ENCODE data around the gene EXOC4.

The EXOC4 gene

GRCh38 chr7:133504825-133505224 is 251.9 kb downstream of the EXOC4 start:
- no peak for DNase-seq

GRCh38 chr7:133509822-133510221 is 256.9 kb downstream of the EXOC4 start:
- no peak for DNase-seq

- DNase-seq = no peak
Observed at GRCh38 chr7:133510326-133511055, 257.6 kb downstream of the EXOC4 start.

GRCh38 chr7:133511252-133511651 is 258.4 kb downstream of the EXOC4 start:
- DNase-seq = no peak

GRCh38 chr7:133511708-133512107 is 258.8 kb downstream of the EXOC4 start:
- no peak for DNase-seq

GRCh38 chr7:133512560-133512959 is 259.7 kb downstream of the EXOC4 start:
- no peak for DNase-seq

- DNase-seq = no peak
Observed at GRCh38 chr7:133513608-133514007, 260.7 kb downstream of the EXOC4 start.

GRCh38 chr7:133514551-133514950 is 261.7 kb downstream of the EXOC4 start:
- DNase-seq = no peak

- no peak for DNase-seq
Observed at GRCh38 chr7:133517766-133518165, 264.9 kb downstream of the EXOC4 start.

- no peak for DNase-seq
Observed at GRCh38 chr7:133518718-133519117, 265.8 kb downstream of the EXOC4 start.

- no peak for DNase-seq
Observed at GRCh38 chr7:133520248-133520647, 267.4 kb downstream of the EXOC4 start.

GRCh38 chr7:133522501-133522900 is 269.6 kb downstream of the EXOC4 start:
- no peak for DNase-seq

- DNase-seq = no peak
Observed at GRCh38 chr7:133528796-133529195, 275.9 kb downstream of the EXOC4 start.

- DNase-seq = no peak
Observed at GRCh38 chr7:133529861-133530260, 277.0 kb downstream of the EXOC4 start.

- DNase-seq = no peak
Observed at GRCh38 chr7:133530682-133531081, 277.8 kb downstream of the EXOC4 start.

- DNase-seq = no peak
Observed at GRCh38 chr7:133534816-133535215, 281.9 kb downstream of the EXOC4 start.

- DNase-seq = no peak
Observed at GRCh38 chr7:133535308-133535707, 282.4 kb downstream of the EXOC4 start.

- no peak for DNase-seq
Observed at GRCh38 chr7:133536450-133536849, 283.6 kb downstream of the EXOC4 start.

- DNase-seq = no peak
Observed at GRCh38 chr7:133539016-133539415, 286.1 kb downstream of the EXOC4 start.

- peak; percentile 5 for DNase-seq
Observed at GRCh38 chr7:133540096-133540860, 287.4 kb downstream of the EXOC4 start.

GRCh38 chr7:133542209-133542780 is 289.4 kb downstream of the EXOC4 start:
- no peak for DNase-seq

GRCh38 chr7:133543657-133544056 is 290.8 kb downstream of the EXOC4 start:
- no peak for DNase-seq

- no peak for DNase-seq
Observed at GRCh38 chr7:133545618-133546017, 292.7 kb downstream of the EXOC4 start.

- no peak for DNase-seq
Observed at GRCh38 chr7:133547981-133548380, 295.1 kb downstream of the EXOC4 start.
